ENCODE measurements around the gene TYRO3. TPM values are rescaled to one million over a fixed set of nuclear protein-coding genes. Genes with fewer than 3 reads are reported as not detected.

The TYRO3 gene
- total and polyA plus RNA-seq, 2 experiments from 2014 or later = 71.0 to 109 TPM

- H3K79me2 ChIP-seq = peaks cover 33% of the 10 kb centered on the region
- H3K9me2 ChIP-seq (replicated peaks; ENCODE audit: insufficient read depth) = no peaks in the 10 kb centered on the region
- no peaks in the 10 kb centered on the region for H3K36me3 ChIP-seq (replicated peaks; ENCODE audit: insufficient read depth, low read depth)
- no peak overlapping the region for H2AFZ ChIP-seq
- H3K27ac ChIP-seq = no peak overlapping the region
- peak; percentile 5 for DNase-seq (ENCODE audit: low spot score)
- 55% methylated on average over 3 of the region's 3 CpGs for WGBS (ENCODE audit: low lambda C conversion rate, missing lambda C conversion rate)
- H3K4me3 ChIP-seq = no peak overlapping the region
- H3K4me2 ChIP-seq = no peak overlapping the region
- H3K9me3 ChIP-seq (ENCODE audit: low read depth) = no peaks in the 10 kb centered on the region
- no peaks in the 10 kb centered on the region for H3K4me1 ChIP-seq (ENCODE audit: insufficient read depth)
- no peaks in the 10 kb centered on the region for H3K27me3 ChIP-seq
- no peaks in the 10 kb centered on the region for H4K20me1 ChIP-seq (ENCODE audit: insufficient read depth, poor library complexity, severe bottlenecking)
- TF ChIP-seq EZH2phosphoT487 (IDR thresholded peaks at IDR 0.05; ENCODE audit: low read depth, severe bottlenecking, unreplicated experiment) (no peak), EZH2 (IDR thresholded peaks at IDR 0.05; ENCODE audit: borderline replicate concordance) (no peak)
- TF ChIP-seq, protein P1, sequence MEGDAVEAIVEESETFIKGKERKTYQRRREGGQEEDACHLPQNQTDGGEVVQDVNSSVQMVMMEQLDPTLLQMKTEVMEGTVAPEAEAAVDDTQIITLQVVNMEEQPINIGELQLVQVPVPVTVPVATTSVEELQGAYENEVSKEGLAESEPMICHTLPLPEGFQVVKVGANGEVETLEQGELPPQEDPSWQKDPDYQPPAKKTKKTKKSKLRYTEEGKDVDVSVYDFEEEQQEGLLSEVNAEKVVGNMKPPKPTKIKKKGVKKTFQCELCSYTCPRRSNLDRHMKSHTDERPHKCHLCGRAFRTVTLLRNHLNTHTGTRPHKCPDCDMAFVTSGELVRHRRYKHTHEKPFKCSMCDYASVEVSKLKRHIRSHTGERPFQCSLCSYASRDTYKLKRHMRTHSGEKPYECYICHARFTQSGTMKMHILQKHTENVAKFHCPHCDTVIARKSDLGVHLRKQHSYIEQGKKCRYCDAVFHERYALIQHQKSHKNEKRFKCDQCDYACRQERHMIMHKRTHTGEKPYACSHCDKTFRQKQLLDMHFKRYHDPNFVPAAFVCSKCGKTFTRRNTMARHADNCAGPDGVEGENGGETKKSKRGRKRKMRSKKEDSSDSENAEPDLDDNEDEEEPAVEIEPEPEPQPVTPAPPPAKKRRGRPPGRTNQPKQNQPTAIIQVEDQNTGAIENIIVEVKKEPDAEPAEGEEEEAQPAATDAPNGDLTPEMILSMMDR (IDR thresholded peaks at IDR 0.05; ENCODE audit: poor library complexity) = no peak
Measured at GRCh38 chr15:41630616-41631217, 71.7 kb downstream of the TYRO3 start.

DNA sequence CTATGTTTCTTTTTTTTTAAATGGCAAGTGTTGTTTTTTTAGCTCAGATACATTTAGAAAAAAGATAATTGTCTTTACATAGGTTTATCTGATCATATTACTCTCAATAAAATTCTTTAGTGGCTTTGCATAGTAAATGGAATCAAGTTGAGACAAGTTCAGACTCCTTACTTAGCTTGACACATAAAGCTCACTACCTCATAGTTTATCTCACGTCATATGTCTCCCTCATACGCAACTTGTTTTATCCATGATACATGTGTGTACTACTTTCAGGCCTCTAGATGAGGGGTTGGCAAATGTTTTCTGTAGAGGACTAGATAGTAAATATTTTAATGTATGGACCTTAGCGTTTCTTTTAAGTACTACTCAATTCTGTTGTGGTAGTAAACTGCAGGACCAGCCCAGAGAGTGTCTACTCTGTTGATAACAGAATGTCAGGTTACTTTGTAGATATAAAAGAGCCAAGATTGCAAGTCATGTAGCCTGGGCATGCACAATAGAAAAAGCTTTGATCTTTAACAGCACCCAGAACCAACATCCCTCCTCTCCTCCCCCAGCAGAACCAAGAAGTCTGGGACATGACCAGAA, 73.0 kb downstream of the TYRO3 start:
- Histone ChIP-seq H3K27ac (no peak overlapping the region), H3K4me1 (ENCODE audit: insufficient read depth) (no peaks in the 10 kb centered on the region), H2AFZ (no peak overlapping the region), H3K4me2 (no peak overlapping the region), H3K4me3 (no peak overlapping the region), H3K9me3 (ENCODE audit: low read depth) (no peaks in the 10 kb centered on the region), H3K79me2 (peaks cover 31% of the 10 kb centered on the region), H3K36me3 (replicated peaks; ENCODE audit: insufficient read depth, low read depth) (no peaks in the 10 kb centered on the region), H3K27me3 (no peaks in the 10 kb centered on the region), H3K9me2 (replicated peaks; ENCODE audit: insufficient read depth) (no peaks in the 10 kb centered on the region), H4K20me1 (ENCODE audit: insufficient read depth, poor library complexity, severe bottlenecking) (no peaks in the 10 kb centered on the region)
- TF ChIP-seq EZH2 (IDR thresholded peaks at IDR 0.05; ENCODE audit: borderline replicate concordance) (no peak), EZH2phosphoT487 (IDR thresholded peaks at IDR 0.05; ENCODE audit: low read depth, severe bottlenecking, unreplicated experiment) (no peak)
- TF ChIP-seq, protein P1 (IDR thresholded peaks at IDR 0.05; ENCODE audit: poor library complexity) = no peak
- WGBS (ENCODE audit: low lambda C conversion rate, missing lambda C conversion rate) = 88% methylated on average over 3 of the region's 3 CpGs
- no peak for DNase-seq (ENCODE audit: low spot score)

Other genes with a start within 250 kb of the TYRO3 start
- gene OIP5, start 226.6 kb upstream of the TYRO3 start, total RNA-seq = 1.8 and 11.8 TPM in 2 replicates
- 3.3 and 3.6 TPM in 2 replicates for gene OIP5, start 226.6 kb upstream of the TYRO3 start, polyA plus RNA-seq
- 25.9 and 26.6 TPM in 2 replicates for gene NUSAP1, start 226.3 kb upstream of the TYRO3 start, total RNA-seq
- 20.2 and 29.2 TPM in 2 replicates for gene NUSAP1, start 226.3 kb upstream of the TYRO3 start, polyA plus RNA-seq
- 22.9 and 29.1 TPM in 2 replicates for gene NDUFAF1, start 156.7 kb upstream of the TYRO3 start, total RNA-seq
- 30.1 and 34.1 TPM in 2 replicates for gene NDUFAF1, start 156.7 kb upstream of the TYRO3 start, polyA plus RNA-seq
- gene RTF1, start 142.1 kb upstream of the TYRO3 start, total RNA-seq = 30.7 and 34.1 TPM in 2 replicates
- 73.4 and 91.1 TPM in 2 replicates for gene RTF1, start 142.1 kb upstream of the TYRO3 start, polyA plus RNA-seq
- gene ITPKA, start 65.3 kb upstream of the TYRO3 start, total RNA-seq = 18.5 and 20.5 TPM in 2 replicates
- 16.2 and 33.3 TPM in 2 replicates for gene ITPKA, start 65.3 kb upstream of the TYRO3 start, polyA plus RNA-seq
- 0.83 and 1.6 TPM in 2 replicates for gene LTK, start 45.4 kb upstream of the TYRO3 start, total RNA-seq
- gene LTK, start 45.4 kb upstream of the TYRO3 start, polyA plus RNA-seq = 1.1 and 1.2 TPM in 2 replicates
- gene RPAP1, start 15.0 kb upstream of the TYRO3 start, total RNA-seq = 15.9 and 16.3 TPM in 2 replicates
- 26.5 and 29.3 TPM in 2 replicates for gene RPAP1, start 15.0 kb upstream of the TYRO3 start, polyA plus RNA-seq
- 35.0 and 39.6 TPM in 2 replicates for gene MGA, start 101.2 kb downstream of the TYRO3 start, total RNA-seq
- 10.9 and 11.7 TPM in 2 replicates for gene MGA, start 101.2 kb downstream of the TYRO3 start, polyA plus RNA-seq
- 19.9 and 24.5 TPM in 2 replicates for gene MAPKBP1, start 215.3 kb downstream of the TYRO3 start, total RNA-seq
- 18.6 and 19.9 TPM in 2 replicates for gene MAPKBP1, start 215.3 kb downstream of the TYRO3 start, polyA plus RNA-seq

Measured in hepatocyte (in vitro differentiated cells).